ENCODE data around the gene ALK.

The ALK gene

GRCh38 chr2:29729932-29730331 lies 191.5 kb downstream of the ALK start:
- Histone ChIP-seq H3K36me3 (replicated peaks; ENCODE audit: low read depth, low read length) (no peaks in the 10 kb centered on the region), H3K27ac (ENCODE audit: low read length) (no peak overlapping the region), H2AFZ (ENCODE audit: low read depth, low read length) (no peak overlapping the region), H3K9ac (ENCODE audit: low read length) (no peak overlapping the region), H3K9me3 (ENCODE audit: insufficient read depth, low read length) (no peaks in the 10 kb centered on the region), H3K27me3 (ENCODE audit: low read depth, low read length) (0 out of 2 replicates have a peak, but pooled peaks cover 4% of the 10 kb centered on the region), H3K4me2 (ENCODE audit: low read length) (no peak overlapping the region), H3K79me2 (ENCODE audit: low read length) (no peaks in the 10 kb centered on the region), H4K20me1 (ENCODE audit: insufficient read depth, low read length) (no peaks in the 10 kb centered on the region), H3K4me3 (ENCODE audit: low read length) (no peak overlapping the region), H3K4me1 (ENCODE audit: low read length) (peaks cover 7% of the 10 kb centered on the region; the same call in 1 of the 2 replicates)
- no peak for TF ChIP-seq CTCF (IDR thresholded peaks at IDR 0.05; ENCODE audit: low read depth, low read length)
- TF ChIP-seq EZH2phosphoT487 (IDR thresholded peaks at IDR 0.05; ENCODE audit: low read depth): no peak

GRCh38 chr2:29729401-29729800 lies 192.0 kb downstream of the ALK start:
- H3K79me2 ChIP-seq (ENCODE audit: low read length): no peaks in the 10 kb centered on the region
- H3K36me3 ChIP-seq (replicated peaks; ENCODE audit: low read depth, low read length): no peaks in the 10 kb centered on the region
- no peak overlapping the region for H2AFZ ChIP-seq (ENCODE audit: low read depth, low read length)
- H3K9ac ChIP-seq (ENCODE audit: low read length): no peak overlapping the region
- H3K4me3 ChIP-seq (ENCODE audit: low read length): no peak overlapping the region
- H3K4me2 ChIP-seq (ENCODE audit: low read length): no peak overlapping the region
- no peaks in the 10 kb centered on the region for H4K20me1 ChIP-seq (ENCODE audit: insufficient read depth, low read length)
- TF ChIP-seq EZH2phosphoT487 (IDR thresholded peaks at IDR 0.05; ENCODE audit: low read depth): no peak
- no peak for TF ChIP-seq CTCF (IDR thresholded peaks at IDR 0.05; ENCODE audit: low read depth, low read length)
- H3K27ac ChIP-seq (ENCODE audit: low read length): no peak overlapping the region
- H3K27me3 ChIP-seq (ENCODE audit: low read depth, low read length): 0 out of 2 replicates have a peak, but pooled peaks cover 4% of the 10 kb centered on the region
- H3K4me1 ChIP-seq (ENCODE audit: low read length): peaks cover 13% of the 10 kb centered on the region
- no peaks in the 10 kb centered on the region for H3K9me3 ChIP-seq (ENCODE audit: insufficient read depth, low read length)

- H3K4me2 ChIP-seq (ENCODE audit: low read length): no peak overlapping the region
- H3K9me3 ChIP-seq (ENCODE audit: insufficient read depth, low read length): no peaks in the 10 kb centered on the region
- no peaks in the 10 kb centered on the region for H3K79me2 ChIP-seq (ENCODE audit: low read length)
- no peaks in the 10 kb centered on the region for H3K36me3 ChIP-seq (replicated peaks; ENCODE audit: low read depth, low read length)
- no peak overlapping the region for H3K4me3 ChIP-seq (ENCODE audit: low read length)
- no peak overlapping the region for H2AFZ ChIP-seq (ENCODE audit: low read depth, low read length)
- H3K27me3 ChIP-seq (ENCODE audit: low read depth, low read length): 0 out of 2 replicates have a peak, but pooled peaks cover 10% of the 10 kb centered on the region
- H4K20me1 ChIP-seq (ENCODE audit: insufficient read depth, low read length): no peaks in the 10 kb centered on the region
- H3K9ac ChIP-seq (ENCODE audit: low read length): no peak overlapping the region
- peaks cover 32% of the 10 kb centered on the region for H3K4me1 ChIP-seq (ENCODE audit: low read length)
- no peak overlapping the region for H3K27ac ChIP-seq (ENCODE audit: low read length)
- TF ChIP-seq CTCF (IDR thresholded peaks at IDR 0.05; ENCODE audit: low read depth, low read length) (no peak), EZH2phosphoT487 (IDR thresholded peaks at IDR 0.05; ENCODE audit: low read depth) (no peak)
Observed at GRCh38 chr2:29726976-29727375, 194.4 kb downstream of the ALK start.

GRCh38 chr2:29725610-29726009 lies 195.8 kb downstream of the ALK start:
- H3K4me1 ChIP-seq (ENCODE audit: low read length): peaks cover 37% of the 10 kb centered on the region
- TF ChIP-seq CTCF (IDR thresholded peaks at IDR 0.05; ENCODE audit: low read depth, low read length) (no peak), EZH2phosphoT487 (IDR thresholded peaks at IDR 0.05; ENCODE audit: low read depth) (no peak)
- H3K27me3 ChIP-seq (ENCODE audit: low read depth, low read length): peaks cover 7% of the 10 kb centered on the region; the same call in 1 of the 2 replicates
- no peaks in the 10 kb centered on the region for H3K79me2 ChIP-seq (ENCODE audit: low read length)
- no peak overlapping the region for H3K4me3 ChIP-seq (ENCODE audit: low read length)
- no peaks in the 10 kb centered on the region for H4K20me1 ChIP-seq (ENCODE audit: insufficient read depth, low read length)
- H3K9me3 ChIP-seq (ENCODE audit: insufficient read depth, low read length): no peaks in the 10 kb centered on the region
- H3K36me3 ChIP-seq (replicated peaks; ENCODE audit: low read depth, low read length): no peaks in the 10 kb centered on the region
- no peak overlapping the region for H3K9ac ChIP-seq (ENCODE audit: low read length)
- no peak overlapping the region for H3K4me2 ChIP-seq (ENCODE audit: low read length)
- no peak overlapping the region for H2AFZ ChIP-seq (ENCODE audit: low read depth, low read length)
- no peak overlapping the region for H3K27ac ChIP-seq (ENCODE audit: low read length)
